NCI-H526 treated with DMSO at 0.1 percent for 48 hours (cell line): ENCODE data around the gene TOMM70.
"Not testable (repeated sequence)": the region's sequence is repeated elsewhere in the genome, so short reads cannot be mapped to it uniquely, and the experiment has no call there.

Experiments used
- DNase-seq: peaks from one replicate; lab custom pipeline; 2025; lab: John Stamatoyannopoulos, UW

TOMM70 gene

DNA sequence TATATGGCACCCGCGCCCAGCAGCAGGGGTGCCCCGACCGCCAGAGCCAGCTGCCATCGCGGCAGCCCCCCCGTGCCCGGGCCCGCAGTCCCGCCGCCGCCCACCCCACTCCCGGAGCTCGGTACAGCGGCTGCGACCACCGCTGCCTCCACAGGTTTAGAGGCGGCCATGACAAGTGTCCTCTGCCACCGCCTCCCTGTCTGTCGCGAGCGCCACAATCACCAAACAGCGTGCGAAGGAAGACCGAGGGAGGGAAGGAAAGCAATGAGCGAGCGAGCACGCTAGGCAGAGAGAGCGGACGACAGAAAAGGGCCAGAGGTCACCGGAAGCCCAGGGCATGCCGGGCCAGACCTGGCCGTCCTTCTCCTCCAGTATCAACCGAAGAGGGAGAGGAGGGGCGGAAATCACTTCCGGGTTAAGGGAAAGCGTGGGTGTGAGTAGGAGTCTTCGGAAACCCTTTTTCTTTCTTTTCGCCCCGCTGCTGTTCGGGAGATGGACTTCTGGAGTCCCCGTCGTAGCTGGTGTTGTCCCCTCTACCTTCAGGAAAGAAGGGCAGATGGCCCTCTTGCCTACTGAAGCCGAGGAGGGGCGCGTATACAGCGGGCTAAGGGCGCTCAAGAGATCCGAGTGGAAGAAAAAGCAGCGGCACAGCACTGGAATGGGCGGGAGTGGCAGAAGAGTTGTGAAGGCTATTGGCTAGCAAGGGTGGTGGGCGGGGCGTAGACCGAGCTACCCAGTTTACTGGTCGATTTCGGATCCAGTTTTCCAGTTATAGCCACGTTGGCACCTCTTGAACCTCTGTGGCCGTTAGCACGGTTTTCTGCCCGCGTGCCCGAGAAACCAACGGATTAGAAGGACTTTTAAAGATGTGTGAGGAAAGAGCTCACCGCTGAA, at the start of gene TOMM70, which contains the start of gene LNP1:
Gene TOMM70, minus strand, starts transcription at position 310 of the 894 bp plus-strand sequence. Its CDS starts 140 bp downstream, at position 170.
Gene LNP1, plus strand, starts transcription at position 760 of the 894 bp plus-strand sequence. CDS start 28,191 bp downstream, outside the sequence.
- DNase-seq: peak; percentile 98

DNA sequence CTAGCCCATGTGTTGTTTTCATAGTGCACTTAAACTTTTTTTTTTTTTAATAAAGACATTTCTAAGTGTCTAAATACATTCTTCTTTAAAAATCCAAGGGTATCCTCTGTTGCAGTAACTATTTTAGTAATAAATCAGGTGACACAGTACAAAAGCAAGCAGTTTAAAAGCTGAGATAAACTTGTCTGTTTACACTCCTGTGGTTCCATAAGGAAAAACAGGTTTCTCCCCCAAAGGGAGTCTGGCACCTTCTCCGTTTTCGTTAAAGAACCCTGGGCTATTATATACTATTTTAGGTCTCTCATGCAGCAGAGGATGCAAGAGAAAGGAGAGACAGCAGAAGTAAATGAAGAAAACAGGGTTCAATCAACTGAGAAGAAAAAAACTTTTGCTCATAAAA, 48.3 kb upstream of the TOMM70 start:
- no peak for DNase-seq

DNA sequence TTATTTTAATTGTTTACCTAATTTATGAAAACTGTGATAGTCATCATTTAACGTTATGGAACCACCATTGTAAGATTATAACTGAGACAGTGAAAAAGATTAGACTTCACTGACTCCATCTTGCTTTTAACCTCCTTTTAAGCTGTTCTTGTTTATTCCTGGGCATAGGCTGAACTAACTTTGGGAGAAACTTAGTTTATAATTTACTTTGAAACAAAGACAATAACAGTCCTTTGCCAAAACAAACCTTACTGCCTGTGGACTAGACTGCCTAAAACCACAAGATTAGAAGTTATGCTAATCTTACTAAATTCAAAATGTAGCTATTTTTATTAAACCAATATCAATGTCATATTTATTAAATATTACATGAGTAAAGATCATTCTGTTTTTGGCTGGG, 47.2 kb upstream of the TOMM70 start:
- DNase-seq: no peak

DNA sequence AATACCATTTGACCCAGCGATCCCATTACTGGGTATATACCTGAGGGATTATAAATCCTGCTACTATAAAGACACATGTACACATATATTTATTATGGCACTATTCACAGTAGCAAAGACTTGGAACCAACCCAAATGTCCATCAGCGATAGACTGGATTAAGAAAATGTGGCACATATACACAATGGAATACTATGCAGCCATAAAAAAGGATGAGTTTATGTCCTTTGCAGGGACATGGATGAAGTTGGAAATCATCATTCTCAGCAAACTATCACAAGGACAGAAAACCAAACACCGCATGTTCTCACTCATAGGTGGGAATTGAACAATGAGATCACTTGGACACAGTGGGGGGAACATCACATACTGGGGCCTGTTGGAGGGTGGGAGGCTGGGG, 46.2 kb upstream of the TOMM70 start:
- not testable (repeated sequence) for DNase-seq

DNA sequence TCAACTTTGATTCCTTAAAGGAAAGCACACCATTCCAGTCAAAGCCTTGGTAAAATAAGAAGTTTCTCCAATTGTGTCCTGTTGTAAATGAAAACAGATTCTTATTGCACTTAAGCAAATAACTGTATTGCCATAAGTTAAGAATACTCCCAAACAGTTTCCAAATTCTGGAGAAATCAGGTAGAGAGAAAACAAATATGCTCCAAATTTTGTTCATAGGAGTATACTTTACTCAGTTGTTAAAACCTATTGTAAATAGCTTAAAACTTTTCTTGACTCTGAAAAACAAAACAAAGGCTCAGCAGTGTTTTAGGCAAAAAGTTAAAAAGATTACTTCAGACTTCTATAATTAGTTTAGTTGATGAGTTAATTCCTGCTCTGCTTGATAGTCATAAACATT, 42.8 kb upstream of the TOMM70 start:
- DNase-seq: no peak

DNA sequence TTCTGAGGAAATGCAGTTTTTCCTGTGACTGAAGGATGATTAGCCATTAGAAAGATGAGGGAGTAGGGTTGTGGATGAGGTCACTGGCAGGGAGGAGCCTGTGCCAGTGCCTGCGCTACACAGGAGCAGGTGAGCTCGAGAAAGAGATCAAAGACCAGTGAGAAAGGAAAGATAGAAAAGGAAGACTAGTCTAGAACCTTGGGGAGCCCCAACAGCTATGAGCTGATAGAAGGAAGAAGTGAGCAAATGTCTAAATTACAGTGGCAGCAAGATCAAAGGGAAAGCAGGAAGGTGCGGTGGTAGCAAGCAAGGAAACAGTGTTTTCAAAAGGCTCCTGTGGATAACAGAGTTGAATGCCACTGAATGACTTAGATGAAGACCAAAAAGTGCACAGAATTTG, 40.0 kb upstream of the TOMM70 start:
- no peak for DNase-seq

DNA sequence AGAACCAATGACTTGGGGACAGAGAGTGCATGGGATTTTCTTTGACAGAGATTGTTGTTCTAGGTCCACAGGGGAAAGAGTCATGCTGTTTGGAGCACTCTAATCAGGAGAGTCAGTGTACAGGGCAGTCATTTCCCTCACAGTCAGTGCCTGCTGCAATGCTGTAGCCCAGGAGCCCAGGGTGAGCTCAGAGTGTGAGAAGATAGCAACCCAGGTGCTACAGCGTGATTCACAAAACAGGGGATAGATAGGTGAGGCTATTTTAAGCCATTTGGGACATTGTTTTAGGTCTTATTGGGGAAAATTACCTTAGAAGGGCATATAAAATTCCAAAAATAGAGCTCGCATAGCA, 37.7 kb upstream of the TOMM70 start:
- DNase-seq: no peak

DNA sequence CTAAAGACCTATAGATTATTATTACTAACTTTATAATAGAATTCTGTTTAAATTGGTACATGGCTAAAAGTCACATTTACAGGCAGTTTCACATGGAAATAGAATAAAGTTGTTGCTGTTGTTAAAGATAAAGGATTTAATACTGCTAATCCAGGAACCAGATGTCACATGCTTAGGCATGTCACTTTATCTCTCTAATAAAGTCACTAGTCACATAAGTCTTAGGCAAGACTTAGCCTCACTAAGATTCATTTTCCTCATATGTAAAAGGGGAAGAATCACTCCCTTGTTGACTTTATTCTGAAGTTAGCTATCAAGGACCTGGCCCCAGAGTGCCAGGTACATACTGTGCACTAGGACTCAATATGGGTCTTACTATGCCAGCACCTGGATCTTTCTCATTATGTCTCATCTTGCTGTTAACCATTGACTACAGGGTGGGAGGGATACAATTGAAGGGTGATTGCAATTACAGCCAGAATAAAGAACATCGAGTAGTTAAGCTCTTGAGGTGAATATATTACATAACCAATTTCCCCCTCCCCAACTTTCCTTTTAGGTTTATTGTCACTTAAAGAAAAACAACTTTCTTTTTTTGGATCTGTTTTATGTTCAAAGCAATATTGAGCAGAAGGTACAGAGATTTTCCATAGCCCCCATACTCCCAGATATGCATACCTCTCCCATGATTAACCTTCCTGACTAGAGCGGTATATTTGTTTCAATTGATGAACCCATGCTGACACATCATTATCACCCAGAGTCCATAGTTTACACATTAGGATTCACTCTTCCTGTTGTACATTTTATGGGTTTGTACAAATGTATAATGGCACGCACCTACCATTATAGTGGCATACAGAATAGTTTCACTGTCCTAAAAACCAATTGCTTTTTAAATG, 37.1 kb upstream of the TOMM70 start:
- no peak for DNase-seq

DNA sequence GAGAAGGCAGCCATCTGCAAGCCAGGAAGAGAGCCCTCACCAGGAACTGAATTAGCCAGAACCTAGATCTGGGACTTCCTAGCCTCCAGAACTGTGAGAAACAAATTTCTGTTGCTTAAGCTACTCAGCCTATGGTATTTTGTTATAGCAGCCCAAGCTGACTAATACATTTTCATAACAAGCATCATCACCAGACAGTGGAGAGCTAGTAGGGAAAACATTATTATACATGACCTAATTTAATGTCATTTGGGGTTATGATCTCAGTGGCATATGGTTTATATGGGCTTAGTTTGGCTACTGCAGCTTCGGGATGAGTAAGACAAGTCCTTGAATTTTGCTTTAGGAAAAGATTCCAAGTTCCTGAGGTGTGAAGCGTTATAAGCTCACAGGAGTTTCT, 36.1 kb upstream of the TOMM70 start:
- no peak for DNase-seq

DNA sequence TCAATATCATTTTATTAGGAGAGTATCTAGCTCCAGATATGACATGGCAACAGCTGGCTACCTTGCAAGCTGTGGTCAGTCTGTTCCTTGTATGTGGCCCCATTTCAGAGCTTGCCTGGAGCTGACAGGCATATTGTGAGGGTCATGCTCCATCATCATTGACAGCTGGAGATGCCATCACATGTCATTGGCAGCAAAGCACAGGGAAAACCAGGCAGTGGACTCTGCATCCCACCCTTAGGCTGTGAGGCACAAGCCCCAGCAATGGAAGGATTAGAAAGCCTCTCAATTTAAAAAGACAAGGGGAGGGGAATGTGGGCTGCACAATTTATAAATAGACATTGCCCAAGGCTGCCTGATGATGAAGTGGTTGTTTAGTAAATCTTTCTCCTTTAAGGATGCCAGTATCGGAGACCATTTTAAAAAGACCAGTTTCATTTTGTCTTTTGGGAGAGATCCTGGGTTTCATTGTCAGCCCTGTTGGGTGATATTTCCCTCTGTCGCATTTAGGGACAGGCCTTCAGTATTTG, 28.4 kb upstream of the TOMM70 start:
- DNase-seq: no peak

DNA sequence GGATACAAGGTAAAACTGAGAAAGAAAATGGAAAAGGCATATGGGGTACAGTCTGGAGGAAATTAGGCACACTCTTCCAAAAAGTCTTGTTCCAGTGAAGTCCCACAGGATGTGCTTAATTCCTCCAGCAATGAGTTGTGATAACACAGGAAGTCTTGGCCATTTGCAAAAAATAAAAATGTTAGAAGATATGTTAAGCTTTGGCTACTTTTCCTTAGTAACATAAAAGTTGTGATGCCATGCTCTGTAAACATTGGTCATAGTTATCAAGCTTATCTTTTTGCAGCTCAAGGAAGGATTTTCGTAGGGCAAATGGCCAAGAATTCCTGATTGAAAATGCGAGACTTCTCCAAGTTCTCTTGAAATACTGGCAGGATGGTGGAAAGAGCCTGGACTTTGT, 26.8 kb upstream of the TOMM70 start:
- DNase-seq: no peak

DNA sequence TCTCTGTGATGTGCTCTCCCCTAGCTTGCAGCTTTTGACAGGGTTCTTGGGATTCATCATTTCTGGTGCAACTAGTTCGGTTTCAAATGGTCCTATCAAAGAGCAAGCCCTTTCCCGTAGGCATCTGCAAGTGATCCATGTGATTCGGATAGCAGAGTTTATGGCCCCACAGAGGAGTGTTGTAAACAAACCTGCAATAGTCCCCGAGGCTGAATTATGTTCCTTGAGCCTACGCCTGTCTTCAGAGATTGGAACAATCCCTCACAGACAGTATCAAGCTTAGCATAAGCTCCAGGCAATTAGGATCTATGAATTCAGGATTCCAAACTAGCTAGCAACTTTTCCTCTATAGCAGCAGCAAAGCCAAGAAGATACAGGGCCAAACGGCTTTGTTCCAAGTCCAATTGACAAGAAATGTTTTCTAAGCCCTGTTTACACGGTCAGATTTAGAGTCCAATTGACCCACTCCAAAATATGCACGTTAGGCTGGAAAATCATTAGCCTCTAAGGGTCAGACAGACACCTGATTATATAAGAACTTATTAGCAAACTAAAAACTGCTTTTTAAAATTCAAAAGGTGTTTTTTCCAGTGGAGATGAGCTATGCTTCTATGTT, 25.3 kb upstream of the TOMM70 start:
- DNase-seq: no peak

DNA sequence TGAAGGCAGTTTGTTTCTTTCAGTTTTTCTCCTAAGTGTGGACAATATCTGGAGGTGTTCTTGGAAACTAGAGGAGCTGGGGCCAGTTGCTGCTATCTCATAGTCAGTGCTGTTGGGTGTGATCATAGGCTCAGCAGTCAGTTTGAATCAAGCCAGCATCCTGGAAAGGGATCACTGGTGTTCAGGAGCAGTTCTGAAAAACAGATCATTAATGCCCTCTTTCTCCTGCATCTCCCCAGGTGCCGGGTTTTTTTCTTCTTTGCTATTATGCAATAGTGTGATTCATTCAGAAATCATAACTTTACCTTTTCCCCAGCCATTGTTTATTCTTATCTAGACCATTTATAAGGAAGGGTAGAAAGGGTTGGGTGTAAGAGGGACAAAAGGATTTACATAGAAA, 24.4 kb upstream of the TOMM70 start:
- no peak for DNase-seq

DNA sequence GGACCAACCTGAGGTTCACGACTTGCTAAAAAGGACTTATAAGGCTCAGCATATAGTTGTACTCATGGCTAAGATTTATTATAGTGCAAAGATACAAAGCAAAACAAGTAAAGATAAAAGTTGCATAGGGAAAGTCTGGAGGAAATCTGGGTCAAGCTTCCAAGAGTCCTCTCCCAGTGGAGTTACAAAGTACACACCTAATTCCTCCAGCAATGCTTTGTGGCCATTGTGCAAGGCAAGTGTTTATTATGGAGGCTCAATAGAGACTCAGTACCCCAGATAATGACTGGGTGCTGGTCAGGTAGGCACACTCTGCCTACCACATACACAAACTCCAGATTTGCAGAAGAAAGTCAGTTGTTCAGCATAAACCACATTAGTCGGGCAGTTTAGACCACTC, 23.4 kb upstream of the TOMM70 start:
- DNase-seq: no peak

DNA sequence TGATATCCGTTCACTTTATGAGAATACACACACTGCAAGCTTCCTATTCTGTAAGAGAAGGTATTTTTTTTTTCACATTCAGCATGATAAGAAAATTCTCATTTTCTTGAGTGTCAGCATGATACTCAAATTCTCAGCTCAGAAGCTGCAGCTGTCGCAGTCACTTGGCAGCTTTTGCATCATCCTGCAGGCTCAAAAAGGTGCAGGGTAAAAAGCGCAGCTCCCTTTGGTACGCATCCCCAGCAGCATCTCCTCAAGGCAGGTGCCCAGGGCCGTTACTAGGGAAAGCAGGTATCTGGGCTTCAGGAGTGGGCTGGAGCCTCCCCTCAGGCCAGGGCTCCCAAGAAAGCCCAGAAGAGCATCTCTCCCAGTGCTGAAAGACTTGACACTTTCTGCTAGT, 22.7 kb upstream of the TOMM70 start:
- no peak for DNase-seq

DNA sequence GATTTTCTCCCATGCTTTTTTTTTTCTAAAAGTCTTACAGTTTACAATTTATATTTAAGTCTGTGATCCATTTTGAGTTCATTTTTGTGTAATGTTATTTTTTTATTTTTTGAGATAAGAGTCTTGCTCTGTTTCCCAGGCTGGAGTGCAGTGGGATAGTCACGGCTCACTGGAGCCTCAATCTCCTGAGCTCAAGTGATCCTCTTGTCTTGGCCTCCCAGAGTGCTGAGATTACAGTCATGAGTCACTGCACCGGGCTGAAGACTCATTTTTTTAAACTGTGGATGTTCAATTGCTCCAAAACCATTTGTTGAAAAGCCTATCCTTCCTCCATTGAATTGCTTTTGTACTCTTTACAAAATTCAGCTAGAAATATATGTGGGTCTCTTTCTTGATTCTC, 20.0 kb upstream of the TOMM70 start:
- no peak for DNase-seq

DNA sequence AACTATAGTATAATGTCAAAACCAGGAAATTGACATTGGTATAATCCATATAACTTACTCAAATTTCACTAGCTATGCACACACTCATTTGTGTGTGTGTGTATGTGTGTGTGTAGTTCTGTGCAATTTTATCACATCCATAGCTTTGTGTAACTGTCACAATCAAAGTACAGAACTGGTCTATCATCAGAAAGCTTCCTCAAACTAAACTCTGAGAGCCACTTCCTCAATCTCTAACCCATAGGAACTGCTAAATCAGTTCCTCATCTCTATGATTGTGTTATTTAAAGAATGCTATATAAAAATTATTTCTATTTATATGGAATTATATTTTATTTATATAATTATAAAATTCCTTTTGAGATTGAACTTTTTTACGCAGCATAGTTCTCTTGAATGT, 18.5 kb upstream of the TOMM70 start:
- no peak for DNase-seq

DNA sequence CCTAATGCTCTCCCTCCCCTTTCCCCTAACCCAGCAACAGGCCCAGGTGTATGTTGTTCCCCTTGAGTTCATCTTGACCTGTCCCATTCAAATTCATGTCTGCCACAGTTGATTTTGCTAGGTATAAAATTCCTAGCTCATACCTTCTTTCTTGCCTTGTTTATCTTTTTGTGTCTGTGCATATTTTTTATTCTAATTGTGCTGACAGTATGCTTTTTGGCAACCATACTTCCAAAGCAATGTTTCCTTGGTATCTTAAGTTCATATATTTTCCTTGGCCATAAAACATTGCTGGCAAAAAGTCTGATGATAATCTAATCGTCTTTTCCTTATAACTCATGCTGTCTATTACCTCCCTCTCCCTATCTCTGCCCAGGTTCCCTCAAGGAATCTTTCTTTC, 16.0 kb upstream of the TOMM70 start:
- DNase-seq: no peak

DNA sequence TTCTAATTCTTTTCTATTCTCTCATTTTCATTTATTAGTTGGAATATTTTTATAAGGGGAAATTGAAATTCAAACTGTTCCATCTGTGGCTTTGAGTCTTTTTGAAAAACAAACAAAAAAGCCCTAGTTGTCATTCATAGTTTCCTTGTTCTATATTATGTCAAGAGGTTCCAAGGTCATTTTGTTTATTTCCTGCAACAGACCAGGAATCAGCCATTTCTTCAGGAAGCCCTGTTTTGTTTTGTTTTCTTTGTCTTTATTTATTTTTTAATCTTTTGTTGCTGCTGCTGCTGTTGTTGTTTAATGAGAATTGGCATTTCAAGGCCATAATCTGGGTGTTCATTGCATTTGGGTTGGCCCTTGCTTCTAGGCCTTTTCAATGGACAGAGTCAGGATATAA, 15.3 kb upstream of the TOMM70 start:
- no peak for DNase-seq

DNA sequence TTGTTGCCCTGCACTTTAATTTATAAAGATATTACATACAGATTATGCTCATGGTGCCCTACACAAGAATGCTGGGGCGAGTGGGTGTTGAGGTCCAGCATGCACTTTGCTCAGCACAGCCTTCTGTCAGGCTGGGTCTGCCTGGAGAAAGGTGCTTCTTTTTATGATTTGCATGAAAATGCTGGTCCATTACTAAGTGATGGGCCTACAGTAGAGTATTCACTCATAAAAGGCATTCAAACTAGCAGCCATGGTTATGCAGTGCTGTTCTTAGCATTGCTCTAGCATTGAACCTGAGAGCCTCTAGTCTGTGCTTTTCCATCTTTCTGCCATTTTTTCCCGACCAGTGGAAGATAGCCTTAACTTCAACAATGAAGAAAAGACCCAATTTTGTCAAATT, 12.7 kb upstream of the TOMM70 start:
- DNase-seq: no peak

DNA sequence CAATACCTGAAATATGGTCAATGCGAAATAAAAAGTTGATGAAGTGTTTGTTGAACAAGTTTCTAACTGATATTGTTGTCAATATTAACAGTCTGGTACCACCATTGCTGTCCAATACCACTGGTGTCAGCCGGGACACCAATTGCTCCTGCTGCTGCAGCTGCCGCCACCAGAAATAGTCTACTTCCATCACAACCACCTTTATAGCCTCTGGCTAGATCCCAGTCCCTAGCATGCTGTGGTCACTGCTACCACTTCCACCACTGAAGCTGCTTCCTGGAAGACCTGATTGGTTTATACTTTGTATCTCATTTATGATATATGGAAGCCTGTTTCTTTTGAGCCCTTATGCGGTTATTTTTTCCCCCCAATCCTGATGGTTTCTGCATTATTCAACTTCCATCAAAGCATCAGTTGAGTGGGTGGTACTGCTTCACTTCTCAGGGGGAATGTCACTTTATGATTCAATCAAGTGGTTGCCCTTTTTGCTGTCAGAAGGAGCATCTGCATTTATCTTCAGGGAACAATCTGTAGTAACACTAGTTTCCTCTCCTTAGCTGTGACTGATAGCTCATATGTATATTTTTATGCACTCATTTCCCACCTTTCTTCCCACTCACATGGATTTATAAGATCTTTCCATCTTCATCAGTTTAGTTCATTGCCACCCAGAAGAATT, 12.2 kb upstream of the TOMM70 start:
- DNase-seq: no peak
